Measurements from ENCODE around the gene MTCL1.

The MTCL1 gene

DNA sequence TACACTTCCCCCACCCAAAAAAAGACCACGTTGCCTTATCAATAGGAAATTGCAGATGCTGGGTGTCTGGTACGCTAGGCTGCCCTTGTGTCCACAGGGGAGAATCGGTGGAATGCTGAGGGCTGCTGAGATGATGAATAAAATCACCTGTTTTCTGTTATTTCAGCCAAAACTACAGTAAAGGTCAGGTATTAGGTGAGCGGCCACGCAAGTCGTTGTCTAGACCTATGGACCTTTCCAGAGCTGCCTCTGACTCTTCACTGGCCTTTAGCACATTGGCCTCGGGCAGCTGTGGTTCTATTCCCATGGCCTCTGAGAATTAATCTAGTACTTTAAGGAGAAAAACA is 89.6 kb downstream of the MTCL1 start:
- CTCF ChIA-PET = interaction anchor here (1.6 to 1.9 kb wide), 2 partner anchors 187 to 193 kb away, joined by 6 to 10 read pairs; no protein-coding TSS in a partner anchor
- POLR2A ChIA-PET = no interaction called here
- TF ChIP-seq, protein P1, sequence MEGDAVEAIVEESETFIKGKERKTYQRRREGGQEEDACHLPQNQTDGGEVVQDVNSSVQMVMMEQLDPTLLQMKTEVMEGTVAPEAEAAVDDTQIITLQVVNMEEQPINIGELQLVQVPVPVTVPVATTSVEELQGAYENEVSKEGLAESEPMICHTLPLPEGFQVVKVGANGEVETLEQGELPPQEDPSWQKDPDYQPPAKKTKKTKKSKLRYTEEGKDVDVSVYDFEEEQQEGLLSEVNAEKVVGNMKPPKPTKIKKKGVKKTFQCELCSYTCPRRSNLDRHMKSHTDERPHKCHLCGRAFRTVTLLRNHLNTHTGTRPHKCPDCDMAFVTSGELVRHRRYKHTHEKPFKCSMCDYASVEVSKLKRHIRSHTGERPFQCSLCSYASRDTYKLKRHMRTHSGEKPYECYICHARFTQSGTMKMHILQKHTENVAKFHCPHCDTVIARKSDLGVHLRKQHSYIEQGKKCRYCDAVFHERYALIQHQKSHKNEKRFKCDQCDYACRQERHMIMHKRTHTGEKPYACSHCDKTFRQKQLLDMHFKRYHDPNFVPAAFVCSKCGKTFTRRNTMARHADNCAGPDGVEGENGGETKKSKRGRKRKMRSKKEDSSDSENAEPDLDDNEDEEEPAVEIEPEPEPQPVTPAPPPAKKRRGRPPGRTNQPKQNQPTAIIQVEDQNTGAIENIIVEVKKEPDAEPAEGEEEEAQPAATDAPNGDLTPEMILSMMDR (IDR thresholded peaks at IDR 0.05; ENCODE audit: insufficient read depth, low read length, missing control alignments) = no peak
- no peak for DNase-seq (ENCODE audit: low read depth, low spot score)
- H3K4me3 ChIP-seq (ENCODE audit: low read depth, low read length) = no peak overlapping the region

DNA sequence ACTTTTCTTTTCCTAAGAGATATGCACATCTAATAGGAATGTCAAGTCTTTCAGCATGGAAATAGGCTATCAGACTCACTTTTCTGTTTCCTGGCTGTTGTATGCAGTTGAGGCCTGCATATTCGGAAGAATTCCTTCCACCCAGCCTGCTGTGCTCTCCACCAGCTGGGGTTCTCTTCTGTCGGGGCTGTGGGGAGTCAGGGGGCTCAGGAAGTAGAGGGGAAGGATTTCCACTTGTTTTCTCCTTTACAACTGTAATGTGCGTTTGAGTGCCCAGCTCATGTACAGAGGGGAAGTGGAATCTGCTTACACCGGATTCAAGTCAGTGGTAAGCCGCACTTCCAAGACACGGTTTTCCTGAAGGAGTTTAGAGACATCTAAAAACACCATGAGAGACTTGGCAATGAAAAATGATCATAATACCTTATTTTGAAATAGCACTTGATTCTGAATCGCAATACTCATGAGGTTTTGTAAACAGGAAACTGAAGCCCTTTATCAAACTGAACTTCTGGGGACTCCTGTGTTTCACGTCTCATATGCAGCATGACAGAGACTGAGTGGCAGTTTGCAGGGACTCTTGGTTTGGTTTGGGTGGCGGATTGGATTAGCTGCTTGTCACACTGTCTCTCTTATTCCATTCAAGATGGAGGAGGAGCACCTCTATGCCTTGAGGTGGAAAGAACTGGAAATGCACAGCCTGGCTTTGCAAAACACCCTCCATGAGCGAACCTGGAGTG is 90.4 kb downstream of the MTCL1 start:
- TF ChIP-seq, protein P1 (IDR thresholded peaks at IDR 0.05; ENCODE audit: insufficient read depth, low read length, missing control alignments) = no peak
- ChIA-PET CTCF (interaction anchor here (1.9 kb wide), 2 partner anchors 192 to 193 kb away, joined by 6 to 10 read pairs; no protein-coding TSS in a partner anchor), POLR2A (no interaction called here)
- DNase-seq (ENCODE audit: low read depth, low spot score) = no peak
- no peak overlapping the region for H3K4me3 ChIP-seq (ENCODE audit: low read depth, low read length)

DNA sequence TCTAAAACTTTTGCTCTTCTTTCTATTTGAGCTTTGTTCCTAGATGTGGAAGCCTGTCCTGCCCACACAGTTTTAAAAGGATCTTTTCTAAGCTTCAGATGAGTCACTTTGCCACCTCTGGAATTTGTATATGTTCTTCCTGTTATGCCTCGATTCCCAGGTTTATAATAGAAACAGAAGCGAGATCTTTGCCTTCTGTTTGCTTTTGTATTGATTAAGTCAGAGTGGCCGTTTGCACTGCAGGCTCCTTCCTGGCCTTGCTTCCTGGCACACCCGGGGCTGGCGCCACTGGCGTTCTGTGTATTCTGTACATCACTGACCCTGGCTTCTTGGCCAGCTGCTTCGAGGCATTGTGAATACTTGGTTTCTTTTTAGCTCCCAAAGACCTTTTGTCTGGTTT is 91.8 kb downstream of the MTCL1 start:
- TF ChIP-seq, protein P1 (IDR thresholded peaks at IDR 0.05; ENCODE audit: insufficient read depth, low read length, missing control alignments) = no peak
- H3K4me3 ChIP-seq (ENCODE audit: low read depth, low read length) = no peak overlapping the region
- no peak for DNase-seq (ENCODE audit: low read depth, low spot score)
- POLR2A ChIA-PET = no interaction called here
- CTCF ChIA-PET = interaction anchor here (0.6 to 7.5 kb wide), 8 partner anchors 10 to 191 kb away, joined by 3 to 35 read pairs (median 4); no protein-coding TSS in a partner anchor

DNA sequence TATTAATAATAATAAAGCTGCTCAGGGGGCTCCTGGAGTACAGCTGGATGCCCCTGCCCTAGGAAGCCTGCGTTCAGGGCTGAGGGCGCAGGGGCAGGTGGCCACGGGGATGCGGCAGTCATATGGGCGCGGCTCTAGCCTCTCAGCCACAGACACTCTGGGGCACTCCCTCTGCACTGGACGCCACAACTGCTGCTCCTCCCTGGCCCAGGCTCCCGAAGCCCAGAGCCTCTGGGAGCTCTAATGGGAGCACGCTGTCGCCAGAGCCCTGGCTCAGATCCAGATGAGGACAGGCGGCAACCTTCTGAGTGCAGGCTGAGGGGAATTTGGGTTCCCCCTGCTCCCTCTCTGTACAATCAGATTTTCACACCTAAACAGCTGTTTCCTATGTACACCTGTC is 93.6 kb downstream of the MTCL1 start:
- TF ChIP-seq, protein P1 (IDR thresholded peaks at IDR 0.05; ENCODE audit: insufficient read depth, low read length, missing control alignments) = no peak
- H3K4me3 ChIP-seq (ENCODE audit: low read depth, low read length) = no peak overlapping the region
- CTCF ChIA-PET = interaction anchor here (1.2 to 7.5 kb wide), 4 partner anchors 11 to 189 kb away, joined by 4 to 35 read pairs (median 16); no protein-coding TSS in a partner anchor
- DNase-seq (ENCODE audit: low read depth, low spot score) = no peak
- POLR2A ChIA-PET = no interaction called here

DNA sequence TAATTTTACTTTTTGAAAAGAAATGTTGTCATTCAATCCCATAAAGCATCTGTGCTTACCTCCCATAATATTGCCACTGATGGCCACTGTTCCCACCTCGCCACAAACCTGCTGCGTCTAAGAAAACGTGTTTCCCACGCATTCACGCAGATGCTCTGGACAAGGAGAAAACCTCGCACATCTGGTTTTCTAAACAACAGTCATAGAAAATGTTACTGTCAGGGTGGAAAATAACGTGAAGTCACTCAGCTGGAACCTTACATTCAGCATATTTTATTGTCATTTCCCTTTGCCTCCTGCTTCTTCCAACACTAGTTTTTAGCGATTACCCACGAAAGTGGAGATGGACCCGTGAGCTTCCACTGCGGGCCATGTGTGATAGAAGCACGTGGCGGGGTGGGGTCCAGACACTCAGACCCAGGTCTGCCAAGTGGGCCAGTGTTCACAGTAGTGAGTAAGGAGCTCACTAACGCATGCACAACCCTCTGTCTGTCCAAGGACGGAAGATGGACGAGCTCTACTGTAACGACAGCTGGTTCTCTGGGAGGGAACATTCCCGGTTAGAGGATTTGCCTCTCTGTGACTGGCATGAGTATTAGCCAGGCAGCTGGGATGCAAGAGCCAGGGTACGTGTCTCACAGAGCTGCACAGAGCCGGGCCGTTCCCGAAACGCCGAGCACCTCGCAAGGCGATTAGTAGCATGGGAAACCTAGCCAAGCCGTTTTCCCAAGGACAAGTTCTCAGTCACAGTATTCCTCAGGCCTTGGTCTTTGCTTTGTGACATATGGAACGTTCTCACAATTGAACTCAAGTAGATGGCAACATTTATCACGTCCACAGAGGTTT is 94.5 kb downstream of the MTCL1 start:
- CTCF ChIA-PET = interaction anchor here (0.7 to 7.5 kb wide), 10 partner anchors 12 to 188 kb away, joined by 3 to 35 read pairs (median 4); no protein-coding TSS in a partner anchor

More for the DNA sequence above, 94.5 kb downstream of the MTCL1 start:
- TF ChIP-seq, protein P1 (IDR thresholded peaks at IDR 0.05; ENCODE audit: insufficient read depth, low read length, missing control alignments) = no peak
- DNase-seq (ENCODE audit: low read depth, low spot score) = peak; percentile 56
- no peak overlapping the region for H3K4me3 ChIP-seq (ENCODE audit: low read depth, low read length)
- POLR2A ChIA-PET = interaction anchor here (0.6 to 3.6 kb wide), 15 partner anchors 9 to 317 kb away, joined by 3 to 21 read pairs (median 5); partner anchors contain the start of gene MTCL1
